Measurements from ENCODE around the gene VARS2.
"Not testable (repeated sequence)": the region's sequence is repeated elsewhere in the genome, so short reads cannot be mapped to it uniquely, and the experiment has no call there.

Gene VARS2

DNA sequence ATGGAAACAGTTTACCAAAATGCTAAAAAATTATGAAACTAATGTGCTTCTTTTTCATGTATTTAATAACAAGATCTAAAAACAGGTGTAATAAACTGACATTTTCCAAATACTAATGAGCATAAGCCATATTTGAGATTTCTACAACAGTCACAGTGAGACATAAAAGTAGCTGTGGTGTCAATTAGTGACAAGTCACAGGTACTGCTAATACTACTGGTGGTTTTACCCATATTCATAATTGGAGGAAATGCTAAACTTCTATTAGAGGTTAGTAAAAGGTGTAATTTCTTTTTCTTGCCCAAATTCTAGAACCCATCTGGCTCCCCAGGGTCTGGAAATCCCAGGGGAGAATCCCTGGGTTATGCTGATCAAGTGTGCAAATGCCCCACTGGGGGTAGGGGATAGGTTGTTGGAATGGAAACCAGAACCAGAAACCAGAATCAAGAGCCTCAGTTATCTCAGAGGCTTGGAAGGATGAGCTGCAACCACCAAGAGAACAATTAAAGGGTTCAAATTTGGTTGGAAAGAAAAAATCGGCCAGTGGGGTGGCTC lies 13.1 kb upstream of the VARS2 start:
- DNase-seq, result no peak

DNA sequence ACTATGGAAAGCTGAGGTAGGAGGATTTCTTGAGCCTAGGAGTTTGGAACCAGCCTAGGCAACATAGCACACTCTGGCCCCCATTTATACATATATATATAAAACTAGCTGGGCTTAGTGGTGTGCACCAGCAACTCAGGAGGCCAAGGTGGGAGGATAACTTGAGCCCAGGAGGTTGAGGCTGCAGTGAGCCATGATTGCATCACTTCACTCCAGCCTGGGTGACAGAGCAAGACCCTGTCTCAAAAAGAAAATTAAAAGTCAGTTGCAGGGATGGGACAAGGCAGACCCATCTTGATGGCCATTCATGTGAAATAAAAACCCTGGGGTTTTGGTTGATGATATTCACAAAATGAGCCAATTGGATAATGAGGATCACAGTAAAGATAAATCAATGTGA lies 12.6 kb upstream of the VARS2 start:
- DNase-seq, result no peak

DNA sequence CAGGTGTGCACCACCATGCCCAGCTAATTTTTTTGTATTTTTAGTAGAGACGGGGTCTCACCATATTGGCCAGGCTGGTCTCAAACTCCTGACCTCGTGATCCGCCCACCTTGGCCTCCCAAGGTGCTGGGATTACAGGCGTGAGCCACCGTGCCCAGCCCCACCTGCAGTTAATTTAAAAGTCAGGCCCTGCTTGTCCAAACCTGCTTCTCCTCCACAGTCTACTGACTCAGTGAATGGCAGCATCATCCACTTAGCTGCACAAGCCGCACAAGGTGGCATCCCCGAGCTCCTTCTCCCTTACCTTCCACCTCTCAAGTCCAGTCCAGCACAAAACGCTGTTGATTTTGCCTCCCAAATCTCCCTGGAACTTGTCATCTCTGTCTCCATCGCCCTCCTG lies 11.8 kb upstream of the VARS2 start:
- DNase-seq, result not testable (repeated sequence)

DNA sequence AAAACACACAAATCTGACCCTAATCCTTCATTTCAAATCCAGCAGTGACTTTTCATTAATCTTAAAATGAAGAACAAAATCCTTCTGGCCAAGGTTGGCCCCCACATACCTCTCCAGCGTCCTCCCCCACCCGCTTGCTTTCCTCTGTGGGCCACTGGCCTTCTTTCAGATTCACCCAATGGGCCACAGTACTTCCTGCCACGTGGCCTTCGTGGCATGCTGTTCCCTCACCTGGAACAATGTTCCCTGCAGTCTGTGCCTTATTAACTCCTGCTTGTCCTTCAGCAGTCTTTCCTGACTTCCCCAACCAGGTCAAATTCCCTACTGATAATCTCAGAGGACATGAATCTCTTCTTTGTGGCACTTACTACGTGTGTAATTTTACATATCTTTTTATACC lies 11.3 kb upstream of the VARS2 start:
- no peak for DNase-seq

DNA sequence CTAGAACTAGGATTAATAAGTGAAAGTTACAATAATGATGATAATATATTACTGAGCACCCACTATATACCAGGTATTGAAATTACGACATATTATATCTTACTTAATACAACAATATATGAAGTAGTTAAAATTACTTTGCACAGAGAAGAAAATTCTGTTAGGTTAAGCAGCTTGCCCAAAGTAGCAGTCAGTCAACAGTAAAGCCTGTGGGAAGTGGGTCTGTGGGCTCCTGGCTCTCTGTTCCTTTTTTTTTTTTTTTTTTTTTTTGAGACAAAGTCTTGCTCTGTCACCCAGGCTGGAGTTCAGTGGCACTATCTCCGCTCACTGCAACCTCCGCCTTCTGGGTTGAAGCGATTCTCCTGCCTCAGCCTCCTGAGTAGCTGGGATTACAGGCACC lies 10.8 kb upstream of the VARS2 start:
- DNase-seq, result no peak

DNA sequence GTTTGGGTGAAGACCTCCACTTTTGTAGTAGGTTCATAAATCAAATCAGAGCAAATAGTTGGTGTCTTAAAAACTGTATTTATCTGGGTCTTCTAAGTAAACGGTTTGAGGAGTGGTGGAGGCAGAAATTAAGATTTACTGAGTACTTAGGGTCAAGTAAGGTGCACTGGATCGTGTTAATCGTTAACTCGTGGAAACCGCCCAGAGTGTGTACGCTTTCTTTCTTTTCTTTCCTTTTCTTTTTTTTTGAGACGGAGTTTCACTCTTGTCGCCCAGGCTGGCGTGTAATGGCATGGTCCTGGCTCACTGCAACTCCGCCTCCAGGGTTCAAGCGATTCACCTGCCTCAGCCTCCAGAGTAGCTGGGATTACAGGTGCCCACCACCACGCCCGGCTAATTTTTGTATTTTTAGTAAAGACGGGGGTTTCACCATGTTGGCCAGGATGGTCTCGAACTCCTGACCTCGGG lies 6.7 kb upstream of the VARS2 start:
- not testable (repeated sequence) for DNase-seq

DNA sequence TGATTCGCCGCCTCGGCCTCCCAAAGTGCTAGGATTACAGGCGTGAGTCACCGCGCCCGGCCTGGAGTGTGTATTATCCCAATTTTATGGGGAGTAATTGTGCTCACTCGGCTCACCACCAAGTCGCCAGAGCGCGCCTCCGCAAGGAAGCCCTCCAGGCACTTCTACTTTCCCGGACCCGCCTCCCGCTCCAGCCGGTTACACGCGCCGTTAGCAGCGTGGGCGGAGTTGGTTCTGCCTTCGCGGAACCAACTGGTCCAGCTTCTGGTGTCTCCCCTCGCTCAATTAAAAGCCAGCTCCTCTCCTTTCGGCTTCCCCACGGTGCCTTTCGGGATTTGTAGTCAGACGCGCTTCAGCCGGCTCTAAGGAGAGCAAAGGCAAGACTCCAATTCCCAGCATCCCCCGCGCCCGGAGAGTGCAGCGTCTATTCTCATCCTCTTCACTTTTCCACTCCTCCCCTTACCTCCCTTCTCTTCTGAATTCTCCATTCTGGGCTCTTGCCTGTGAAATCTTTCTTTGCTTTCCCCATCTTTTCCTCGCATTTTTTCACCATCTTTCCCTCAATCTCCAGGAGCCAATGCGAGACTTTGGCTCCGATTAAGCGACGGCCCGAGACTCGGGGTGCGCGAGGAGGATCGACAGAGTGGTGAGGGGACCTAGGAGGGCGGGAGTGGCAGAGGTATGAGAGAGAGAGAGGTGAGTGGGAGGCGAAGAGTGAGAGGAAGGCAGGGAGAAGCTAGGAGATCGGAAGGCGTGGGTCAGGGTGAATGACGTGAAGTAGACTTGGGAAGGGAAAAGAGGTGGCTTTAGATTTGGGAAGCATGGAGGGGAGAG lies 6.1 kb upstream of the VARS2 start, which contains the start of gene GTF2H4:
TSS of gene GTF2H4 (plus strand) at position 450 of the 834 bp plus-strand sequence.
- DNase-seq, result peak; percentile 97

DNA sequence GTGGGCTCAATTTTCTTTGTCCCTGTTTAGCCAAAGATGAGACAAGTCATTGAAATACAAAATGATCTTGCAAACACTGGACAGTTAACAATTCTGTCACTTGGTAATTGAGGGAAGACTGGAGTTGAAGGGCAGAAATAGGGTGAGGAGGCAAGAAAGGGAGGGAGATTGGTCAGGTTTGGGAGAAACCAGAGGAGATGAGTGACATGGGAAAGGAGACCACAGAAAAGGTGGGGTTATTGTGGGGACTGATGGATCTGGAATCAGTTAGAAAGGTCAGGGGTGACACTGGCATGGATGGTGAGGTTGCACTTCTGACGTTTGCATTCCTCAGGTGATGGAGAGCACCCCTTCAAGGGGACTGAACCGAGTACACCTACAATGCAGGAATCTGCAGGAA lies 5.3 kb upstream of the VARS2 start:
- no peak for DNase-seq

DNA sequence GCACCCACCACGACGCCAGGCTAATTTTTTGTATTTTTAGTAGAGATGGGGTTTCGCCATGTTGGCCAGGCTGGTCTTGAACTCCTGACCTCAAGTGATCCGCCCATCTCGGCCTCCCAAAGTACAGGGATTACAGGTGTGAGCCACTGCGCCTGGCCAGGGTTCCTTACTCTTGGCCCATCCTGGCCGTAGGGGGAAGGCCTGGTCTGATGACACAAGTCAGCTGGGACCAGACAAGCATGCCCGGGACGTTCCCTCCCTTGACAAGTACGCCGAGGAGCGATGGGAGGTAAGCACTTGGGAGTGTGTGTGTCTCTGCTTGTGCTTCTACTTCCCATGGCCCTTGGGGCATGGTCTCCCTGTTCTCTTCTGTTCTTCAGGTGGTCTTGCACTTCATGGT lies 3.6 kb upstream of the VARS2 start:
- DNase-seq, result not testable (repeated sequence)

DNA sequence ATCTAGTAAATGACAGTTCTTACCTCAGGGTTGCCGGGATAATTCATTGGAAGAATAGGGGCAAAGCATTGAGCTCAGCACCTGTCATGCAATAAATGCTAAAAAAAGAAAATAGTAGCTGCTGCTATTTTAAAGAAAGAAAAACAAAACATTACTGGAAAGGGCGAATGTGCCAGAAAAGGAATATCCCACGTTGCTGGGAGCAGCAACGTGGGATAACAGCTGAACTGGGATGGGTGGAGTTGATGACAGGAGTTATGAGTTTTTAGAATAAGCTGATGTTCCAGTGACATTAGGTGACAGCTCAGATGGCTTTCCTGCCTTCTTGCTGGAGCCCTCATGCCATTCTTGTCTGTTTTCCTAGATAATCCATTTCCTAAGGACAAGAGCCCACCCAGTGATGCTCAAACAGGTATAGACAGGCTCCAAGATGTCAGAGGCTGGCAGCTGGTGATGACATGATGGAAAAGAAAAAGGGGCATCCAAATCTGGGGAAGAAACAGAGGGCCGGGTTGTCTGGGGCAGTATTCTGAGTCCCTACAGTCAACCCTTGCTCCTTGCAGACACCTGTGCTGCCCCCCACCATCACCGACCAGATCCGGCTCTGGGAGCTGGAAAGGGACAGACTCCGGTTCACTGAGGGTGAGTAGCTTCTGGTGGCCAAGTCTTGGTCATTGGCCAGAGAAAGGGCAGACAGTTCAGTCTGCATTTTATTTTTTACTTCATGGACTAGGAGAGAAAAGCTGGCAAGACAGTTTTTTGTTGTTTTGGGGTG lies 1.1 kb upstream of the VARS2 start:
- no peak for DNase-seq

DNA sequence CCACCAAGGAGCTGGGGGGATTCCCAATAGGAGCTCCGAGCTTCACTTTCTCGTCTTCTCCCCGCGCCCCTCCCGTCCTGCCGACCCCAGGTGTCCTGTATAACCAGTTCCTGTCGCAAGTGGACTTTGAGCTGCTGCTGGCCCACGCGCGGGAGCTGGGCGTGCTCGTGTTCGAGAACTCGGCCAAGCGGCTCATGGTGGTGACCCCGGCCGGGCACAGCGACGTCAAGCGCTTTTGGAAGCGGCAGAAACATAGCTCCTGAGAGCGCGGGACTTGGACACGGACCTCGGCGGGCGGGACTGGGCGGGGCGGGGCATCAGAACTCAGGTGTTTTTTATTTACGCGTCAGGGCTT lies 340 bp upstream of the VARS2 start:
- no peak for DNase-seq

DNA sequence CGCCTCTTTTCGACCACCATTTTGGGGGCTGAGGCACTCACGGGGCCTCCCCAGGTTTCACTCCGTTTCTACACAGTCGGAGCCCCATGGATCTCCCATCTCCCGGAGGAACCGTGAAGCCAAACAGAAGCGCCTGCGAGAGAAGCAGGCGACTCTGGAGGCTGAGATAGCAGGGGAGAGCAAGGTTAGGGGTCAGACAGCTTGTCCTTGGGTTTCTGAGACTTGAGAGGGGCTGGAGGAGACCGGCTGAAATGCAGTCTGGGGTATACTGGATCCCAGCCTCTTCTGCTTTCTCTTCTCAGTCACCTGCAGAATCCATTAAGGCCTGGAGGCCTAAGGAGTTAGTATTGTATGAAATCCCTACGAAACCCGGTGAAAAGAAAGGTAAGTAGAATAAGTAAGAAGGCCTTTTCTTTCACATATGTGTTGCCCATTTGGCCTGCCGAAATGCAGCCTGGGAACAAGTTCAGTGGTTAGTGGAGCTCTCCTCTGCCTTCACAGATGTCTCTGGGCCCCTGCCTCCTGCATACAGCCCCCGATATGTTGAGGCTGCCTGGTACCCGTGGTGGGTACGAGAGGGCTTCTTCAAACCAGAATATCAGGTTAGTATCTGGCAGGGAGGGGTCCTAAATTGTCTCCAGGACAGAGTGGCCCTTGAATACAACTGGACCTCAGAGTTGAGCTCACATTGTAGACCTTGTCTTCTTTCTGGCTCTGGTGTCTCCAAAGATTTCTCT lies 984 bp downstream of the VARS2 start:
- no peak for DNase-seq

DNA sequence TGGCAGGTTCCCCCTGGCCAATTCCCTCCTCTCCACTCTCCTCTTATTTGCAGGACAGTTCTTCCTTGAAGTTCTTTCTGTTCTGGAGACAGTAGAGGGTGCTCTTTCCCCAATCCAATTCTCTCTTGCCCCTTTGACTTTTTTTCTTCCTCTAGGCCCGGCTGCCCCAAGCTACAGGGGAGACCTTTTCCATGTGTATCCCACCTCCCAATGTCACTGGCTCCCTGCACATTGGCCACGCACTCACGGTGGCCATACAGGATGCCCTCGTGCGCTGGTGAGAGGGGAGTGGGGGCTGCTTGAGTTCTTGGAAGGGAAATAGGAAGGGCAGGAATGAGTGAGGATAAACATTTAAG lies 1.5 kb downstream of the VARS2 start:
- peak; percentile 11 for DNase-seq

DNA sequence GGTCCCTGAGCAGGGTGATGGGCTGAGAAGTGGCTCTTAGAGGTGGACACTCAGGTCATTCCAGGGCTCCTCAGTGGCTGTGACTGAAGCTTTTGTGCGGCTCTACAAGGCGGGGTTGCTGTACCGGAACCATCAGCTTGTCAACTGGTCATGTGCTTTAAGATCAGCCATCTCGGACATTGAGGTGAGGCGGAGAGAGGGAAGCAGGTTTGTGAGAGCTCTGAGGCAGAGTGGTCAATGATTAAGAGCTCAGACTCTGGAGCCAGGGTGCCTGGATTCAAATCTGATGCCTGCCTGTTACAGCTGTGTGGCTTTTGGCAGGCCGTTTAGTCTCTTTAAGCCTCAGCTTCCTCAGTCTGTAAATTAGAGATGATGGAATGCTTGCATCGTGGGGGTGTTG lies 3.0 kb downstream of the VARS2 start:
- DNase-seq, result no peak

DNA sequence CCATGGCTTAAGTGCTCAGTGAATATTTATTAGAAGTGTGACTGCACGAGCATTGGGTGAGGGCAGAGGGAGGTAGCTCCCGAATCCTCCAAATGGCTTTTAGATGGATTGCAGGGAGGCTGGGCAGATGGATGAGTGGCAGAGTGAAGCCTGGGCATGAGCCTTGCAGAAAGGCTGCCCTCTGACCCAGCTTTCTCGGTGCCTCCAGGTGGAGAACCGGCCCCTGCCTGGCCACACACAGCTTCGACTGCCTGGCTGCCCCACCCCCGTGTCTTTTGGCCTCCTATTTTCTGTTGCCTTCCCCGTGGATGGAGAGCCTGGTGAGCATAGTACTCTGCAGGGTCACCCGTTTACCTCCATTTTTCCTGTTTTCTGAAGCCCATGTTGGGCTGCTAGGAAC lies 3.4 kb downstream of the VARS2 start:
- no peak for DNase-seq

DNA sequence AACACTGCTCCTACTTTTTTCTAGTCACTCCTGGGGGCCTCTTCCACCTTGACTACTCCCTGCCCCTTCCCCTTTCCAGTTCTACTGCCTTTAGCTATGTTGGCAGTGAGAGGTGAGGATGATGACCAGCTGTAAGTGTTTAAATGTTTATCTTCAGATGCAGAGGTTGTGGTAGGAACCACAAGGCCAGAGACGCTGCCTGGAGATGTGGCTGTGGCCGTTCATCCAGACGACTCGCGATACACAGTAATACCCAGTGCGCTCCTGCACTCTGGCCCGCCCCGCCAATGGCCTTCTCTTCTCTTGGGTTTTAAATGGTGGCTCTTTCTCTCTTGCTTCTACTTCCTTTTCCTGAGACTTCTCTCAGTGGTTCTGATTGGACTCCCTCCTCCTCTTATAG lies 4.6 kb downstream of the VARS2 start:
- no peak for DNase-seq

DNA sequence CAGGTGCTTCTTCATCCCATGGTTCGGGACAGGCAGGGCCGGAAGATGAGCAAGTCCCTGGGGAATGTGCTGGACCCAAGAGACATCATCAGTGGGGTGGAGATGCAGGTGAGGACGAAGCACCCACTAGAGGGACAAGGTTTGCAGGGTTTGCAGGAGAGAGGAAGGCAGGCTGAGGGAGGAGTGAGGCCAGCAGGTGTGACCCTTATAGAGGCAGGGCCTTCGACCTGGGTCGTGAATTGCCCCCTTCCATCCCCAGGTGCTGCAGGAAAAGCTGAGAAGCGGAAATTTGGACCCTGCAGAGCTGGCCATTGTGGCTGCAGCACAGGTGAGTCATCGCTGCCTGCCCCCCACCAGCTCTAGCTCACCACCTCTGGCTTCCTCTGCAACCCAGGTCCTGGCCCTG lies 8.4 kb downstream of the VARS2 start:
- DNase-seq, result no peak

DNA sequence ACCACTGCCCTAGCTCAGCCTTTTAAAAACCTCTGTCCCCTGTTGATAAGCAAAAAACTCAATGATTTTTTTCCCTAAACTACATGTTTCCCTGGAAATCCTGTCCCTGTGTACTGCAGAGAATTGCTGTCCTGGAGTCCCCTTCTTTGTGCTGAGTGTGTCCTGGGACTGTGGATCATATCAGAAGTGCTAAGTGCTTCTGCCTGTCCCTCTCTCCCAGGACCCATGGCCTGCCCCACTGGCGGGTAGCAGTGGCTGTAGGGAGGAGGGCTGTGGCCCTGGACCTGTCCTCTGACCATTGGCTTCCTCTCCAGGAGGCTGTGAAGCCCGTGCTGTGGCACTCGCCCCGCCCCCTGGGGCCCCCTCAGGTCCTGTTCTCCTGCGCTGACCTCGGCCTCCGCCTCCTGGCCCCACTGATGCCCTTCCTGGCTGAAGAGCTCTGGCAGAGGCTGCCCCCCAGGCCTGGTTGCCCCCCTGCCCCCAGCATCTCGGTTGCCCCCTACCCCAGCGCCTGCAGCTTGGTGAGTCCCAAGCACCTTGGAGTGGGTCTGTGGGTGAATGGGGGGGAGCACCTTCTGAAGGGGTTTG lies 10.1 kb downstream of the VARS2 start:
- DNase-seq, result not testable (repeated sequence)

DNA sequence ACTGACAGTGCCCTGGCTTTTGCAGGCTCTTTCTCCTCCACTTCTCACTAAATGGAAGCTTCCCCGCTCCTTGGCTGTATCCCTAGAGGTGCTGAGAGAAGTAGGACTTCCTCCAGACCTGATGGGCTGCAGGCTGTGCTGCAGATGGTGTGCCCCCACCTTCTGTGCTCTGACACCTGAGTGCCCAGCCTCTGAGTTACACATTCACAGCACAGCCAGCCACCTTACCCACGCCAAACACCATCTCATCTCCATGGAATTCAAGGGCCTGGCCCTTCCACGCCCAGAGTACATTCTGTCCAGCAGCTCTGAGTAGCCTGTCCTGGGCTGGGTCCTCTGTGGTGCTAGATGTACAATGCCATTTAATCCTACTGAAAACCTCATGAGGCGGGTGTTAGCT lies 12.6 kb downstream of the VARS2 start:
- no peak for DNase-seq

DNA sequence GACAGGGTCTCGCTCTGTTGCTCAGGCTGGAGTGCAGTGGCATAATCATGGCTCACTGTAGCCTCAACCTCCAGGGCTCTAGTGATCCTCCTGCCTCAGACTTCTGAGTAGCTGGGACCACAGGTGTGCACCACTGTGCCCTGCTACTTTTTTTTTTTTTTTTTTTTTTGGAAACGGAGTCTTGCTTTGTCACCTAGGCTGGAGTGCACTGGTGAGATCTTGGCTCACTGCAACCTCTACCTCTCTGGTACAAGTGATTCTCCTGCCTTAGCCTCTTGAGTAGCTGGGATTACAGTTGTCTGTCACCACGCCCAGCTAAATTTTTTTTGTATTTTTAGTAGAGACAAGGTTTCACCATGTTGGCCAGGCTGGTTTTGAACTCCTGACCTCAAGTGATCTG lies 13.0 kb downstream of the VARS2 start:
- DNase-seq, result not testable (repeated sequence)

DNA sequence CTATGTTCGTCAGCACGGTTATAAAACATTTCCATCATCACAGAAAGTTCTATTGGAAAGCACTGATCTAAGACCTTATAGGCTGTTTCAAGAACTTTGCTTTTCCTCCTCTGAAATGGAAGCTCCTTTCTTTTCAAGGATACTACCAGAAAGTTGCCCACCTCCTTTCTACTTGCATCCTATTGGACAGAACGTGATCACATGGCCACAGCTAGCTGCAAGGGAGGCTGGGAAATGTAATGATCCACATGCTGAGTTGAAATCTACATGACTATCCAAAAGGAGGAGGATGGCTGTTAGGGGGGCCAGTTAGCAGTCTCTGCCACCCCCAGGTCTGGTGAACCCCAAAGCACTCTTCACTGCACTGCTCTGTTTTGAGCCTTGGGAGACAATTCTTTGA lies 14.6 kb downstream of the VARS2 start:
- DNase-seq, result no peak

DNA sequence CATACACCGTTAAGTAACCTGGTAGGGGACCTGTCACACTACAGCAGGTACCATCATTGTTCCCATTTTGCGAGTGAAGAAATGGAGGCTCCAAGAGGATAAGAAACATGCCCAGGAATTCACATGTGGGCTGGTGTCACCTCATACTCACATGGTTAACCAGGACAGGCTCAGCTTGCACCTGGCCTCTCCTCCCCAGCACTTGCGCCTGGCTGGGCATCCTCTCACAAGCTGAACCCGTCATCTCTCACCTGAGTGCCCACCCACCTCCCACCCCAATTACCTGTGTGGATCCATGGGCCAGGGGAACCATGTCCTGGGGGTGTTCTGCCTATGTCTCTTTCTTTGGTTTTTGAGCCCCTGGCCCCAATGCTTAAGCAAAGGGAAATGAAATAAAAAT lies 16.5 kb downstream of the VARS2 start:
- DNase-seq, result no peak

DNA sequence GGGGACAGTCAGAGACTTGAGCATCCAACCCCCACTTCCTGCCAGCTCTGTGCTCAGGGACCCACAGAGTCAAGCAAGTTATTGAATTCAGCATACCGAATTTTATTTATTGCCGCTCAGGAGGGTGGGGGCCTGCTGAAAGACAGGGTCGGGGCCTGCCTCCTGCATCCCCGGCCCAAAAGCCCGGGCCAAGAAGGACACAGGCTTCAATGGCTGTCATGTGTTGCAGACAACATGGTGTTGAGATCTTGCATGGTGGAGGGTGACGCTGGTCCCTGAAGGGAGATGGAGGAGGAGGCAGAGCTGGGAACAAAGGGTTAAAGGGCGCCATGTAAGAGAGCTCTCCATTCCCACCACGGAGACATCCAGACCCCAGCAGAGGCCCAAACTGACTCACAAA lies 17.2 kb downstream of the VARS2 start:
- DNase-seq, result no peak

Data from DMS79 (cell line).